Effector memory CD4-positive, alpha-beta T cell (primary cell): ENCODE results near the gene RNF213.
"Not testable (repeated sequence)": the region's sequence is repeated elsewhere in the genome, so short reads cannot be mapped to it uniquely, and the experiment has no call there.

Experiments
- DNase-seq, 3 donors: peaks; one replicate each; pipeline ENCODE4 v3.0.0-alpha.2; 2020
- H3K27ac ChIP-seq: 2 replicates; pipeline ENCODE4 v1.7.0; 2013; ENCODE audit warnings: mild to moderate bottlenecking, low read length, moderate library complexity; ENCODE audit not compliant: insufficient read depth, poor library complexity, severe bottlenecking
- H3K27me3 ChIP-seq: replicated peaks from 2 replicates; pipeline ENCODE4 v1.7.0; 2013; ENCODE audit warnings: mild to moderate bottlenecking, low read length; ENCODE audit not compliant: insufficient read depth, control insufficient read depth, poor library complexity, severe bottlenecking
- H3K36me3 ChIP-seq: 2 replicates; pipeline ENCODE4 v1.7.0; 2013; ENCODE audit warnings: mild to moderate bottlenecking, low read length, moderate library complexity; ENCODE audit not compliant: control insufficient read depth, insufficient read depth
- H3K4me1 ChIP-seq: 2 replicates; pipeline ENCODE4 v1.7.0; 2013; ENCODE audit warnings: low read length, mild to moderate bottlenecking; ENCODE audit not compliant: control insufficient read depth, insufficient read depth, poor library complexity, severe bottlenecking
- H3K4me3 ChIP-seq: 2 replicates; pipeline ENCODE4 v1.7.0; 2013; ENCODE audit warnings: low read length, low read depth, mild to moderate bottlenecking; ENCODE audit not compliant: insufficient read depth, poor library complexity, severe bottlenecking
- H3K9me3 ChIP-seq: 2 replicates; pipeline ENCODE4 v1.7.0; 2013; ENCODE audit warnings: mild to moderate bottlenecking, low read length, moderate library complexity; ENCODE audit not compliant: control insufficient read depth

RNF213 gene

GRCh38 chr17:80237386-80237785 is 23.3 kb upstream of the RNF213 start:
- H3K4me1 ChIP-seq = no peaks in the 10 kb centered on the region
- no peak overlapping the region for H3K4me3 ChIP-seq
- no peak for DNase-seq
- no peaks in the 10 kb centered on the region for H3K27me3 ChIP-seq
- H3K36me3 ChIP-seq = peaks cover 45% of the 10 kb centered on the region
- H3K9me3 ChIP-seq = peaks cover 5% of the 10 kb centered on the region
- no peak overlapping the region for H3K27ac ChIP-seq

GRCh38 chr17:80242505-80242904 is 18.1 kb upstream of the RNF213 start:
- H3K4me3 ChIP-seq = no peak overlapping the region
- no peak overlapping the region for H3K27ac ChIP-seq
- no peaks in the 10 kb centered on the region for H3K4me1 ChIP-seq
- H3K9me3 ChIP-seq = no peaks in the 10 kb centered on the region
- H3K27me3 ChIP-seq = no peaks in the 10 kb centered on the region
- DNase-seq = no peak
- H3K36me3 ChIP-seq = peaks cover 36% of the 10 kb centered on the region

- H3K27me3 ChIP-seq = no peaks in the 10 kb centered on the region
- no peak overlapping the region for H3K27ac ChIP-seq
- no peak for DNase-seq
- no peaks in the 10 kb centered on the region for H3K4me1 ChIP-seq
- H3K9me3 ChIP-seq = no peaks in the 10 kb centered on the region
- H3K36me3 ChIP-seq = peaks cover 26% of the 10 kb centered on the region
- H3K4me3 ChIP-seq = no peak overlapping the region
These were observed 16.9 kb upstream of the RNF213 start for GRCh38 chr17:80243526-80244433.

- not testable (repeated sequence) for DNase-seq, H3K9me3 ChIP-seq, H3K4me3 ChIP-seq, H3K27ac ChIP-seq, H3K4me1 ChIP-seq, H3K27me3 ChIP-seq
- H3K36me3 ChIP-seq = peaks cover 26% of the 10 kb centered on the region
These were observed 16.2 kb upstream of the RNF213 start for GRCh38 chr17:80244448-80244847.

GRCh38 chr17:80244871-80245509 is 15.7 kb upstream of the RNF213 start:
- H3K4me1 ChIP-seq = no peaks in the 10 kb centered on the region
- no peak overlapping the region for H3K4me3 ChIP-seq
- no peaks in the 10 kb centered on the region for H3K27me3 ChIP-seq
- H3K36me3 ChIP-seq = peaks cover 26% of the 10 kb centered on the region
- H3K9me3 ChIP-seq = no peaks in the 10 kb centered on the region
- H3K27ac ChIP-seq = no peak overlapping the region
- DNase-seq = no peak

GRCh38 chr17:80245566-80246265 is 14.9 kb upstream of the RNF213 start:
- Histone ChIP-seq H3K9me3 (no peaks in the 10 kb centered on the region), H3K36me3 (peaks cover 26% of the 10 kb centered on the region), H3K4me3 (no peak overlapping the region), H3K27ac (no peak overlapping the region), H3K4me1 (no peaks in the 10 kb centered on the region), H3K27me3 (no peaks in the 10 kb centered on the region)
- DNase-seq = no peak

- no peak for DNase-seq
- H3K36me3 ChIP-seq = peaks cover 26% of the 10 kb centered on the region
- no peak overlapping the region for H3K27ac ChIP-seq
These were observed 14.4 kb upstream of the RNF213 start for GRCh38 chr17:80246266-80246681.

GRCh38 chr17:80246726-80247125 is 13.9 kb upstream of the RNF213 start:
- no peaks in the 10 kb centered on the region for H3K4me1 ChIP-seq
- H3K4me3 ChIP-seq = no peak overlapping the region
- DNase-seq = no peak
- H3K9me3 ChIP-seq = no peaks in the 10 kb centered on the region
- H3K27me3 ChIP-seq = no peaks in the 10 kb centered on the region
- H3K36me3 ChIP-seq = peaks cover 22% of the 10 kb centered on the region
- no peak overlapping the region for H3K27ac ChIP-seq

More at GRCh38 chr17:80246266-80246681, 14.4 kb upstream of the RNF213 start:
- Histone ChIP-seq H3K9me3 (no peaks in the 10 kb centered on the region), H3K4me3 (no peak overlapping the region), H3K4me1 (no peaks in the 10 kb centered on the region), H3K27me3 (no peaks in the 10 kb centered on the region)

GRCh38 chr17:80247561-80247960 is 13.1 kb upstream of the RNF213 start:
- H3K27me3 ChIP-seq = no peaks in the 10 kb centered on the region
- no peaks in the 10 kb centered on the region for H3K9me3 ChIP-seq
- H3K27ac ChIP-seq = no peak overlapping the region
- peaks cover 16% of the 10 kb centered on the region for H3K36me3 ChIP-seq
- H3K4me3 ChIP-seq = no peak overlapping the region
- H3K4me1 ChIP-seq = no peaks in the 10 kb centered on the region
- no peak for DNase-seq
